Measurements from ENCODE around the gene SEPHS1. TPM values are rescaled to one million over a fixed set of nuclear protein-coding genes. Genes with fewer than 3 reads are reported as not detected.
A peak's percentile ranks its signal among the peaks of the same experiment; 100 is the strongest.

SEPHS1 gene
- total and polyA plus RNA-seq, 2 of the 8 experiments (the other 6 are each of a cell fraction or from before 2014, with no cell fraction given): 270 to 683 TPM

GRCh38 chr10:13383399-13383761, 35.3 kb upstream of the SEPHS1 start (continued):
- TF ChIP-seq ASH2L (IDR thresholded peaks at IDR 0.05; ENCODE audit: low read length) (peak; percentile 55), CHD7 (IDR thresholded peaks at IDR 0.05; ENCODE audit: insufficient replicate concordance, low read length) (no peak), EGR1 (IDR thresholded peaks at IDR 0.05; ENCODE audit: borderline replicate concordance, low read depth, low read length) (no peak), POLR2AphosphoS5 (IDR thresholded peaks at IDR 0.05; ENCODE audit: low read depth, low read length) (no peak), CHD2 (IDR thresholded peaks at IDR 0.05; ENCODE audit: low read length) (no peak), TAF7 (optimal IDR thresholded peaks at IDR 0.05; ENCODE audit: borderline replicate concordance, low read depth, low read length) (no peak), KDM4A (IDR thresholded peaks at IDR 0.05; ENCODE audit: low read depth, low read length, severe bottlenecking) (peak; percentile 25)

Measured in H1 (cell line).